Omental fat pad (tissue), 4 donors: ENCODE data around the gene HLF. TPM values are rescaled to one million over a fixed set of nuclear protein-coding genes. Genes with fewer than 3 reads are reported as not detected.

ENCODE experiments used
- ATAC-seq: fragments of 150-250 bp; one replicate; pipeline ENCODE4 v1.9.1; 2016; ENCODE audit warnings: mild to moderate bottlenecking, moderate library complexity; ENCODE audit not compliant: low FRiP score
- DNase-seq: peaks from one replicate; pipeline ENCODE4 v3.0.0-alpha.2; 2019; ENCODE audit warnings: low spot score
- CTCF ChIP-seq, 3 donors: fragments of 450-650 bp; IDR thresholded peaks; one replicate each; pipeline ENCODE4 v1.5.1; 2016 to 2017; ENCODE audit warnings: antibody characterized with exemption in 3 of 3, mild to moderate bottlenecking in 3 of 3, moderate library complexity in 2 of 3
- total RNA-seq, 4 donors: library from RNA; depleted of rRNA; stranded (reverse); fragments of >200 nt; gene quantifications; one replicate each; pipeline ENCODE4 v1.1.0, GENCODE V29; 2016

Gene HLF
- total RNA-seq, 4 donors from 2014 or later: 12.5 to 15.4 (median 14.6) TPM

GRCh38 chr17:55341432-55341831, 76.7 kb downstream of the HLF start:
- no peak for DNase-seq
- ATAC-seq: no peak
- no peak for TF ChIP-seq CTCF (IDR thresholded peaks at IDR 0.05)

GRCh38 chr17:55342800-55343585, 78.2 kb downstream of the HLF start:
- no peak for DNase-seq
- TF ChIP-seq CTCF (IDR thresholded peaks at IDR 0.05): no peak
- ATAC-seq: no peak

GRCh38 chr17:55343900-55344513, 79.2 kb downstream of the HLF start:
- no peak for TF ChIP-seq CTCF (IDR thresholded peaks at IDR 0.05)
- DNase-seq (no peak), ATAC-seq (no peak)

GRCh38 chr17:55344514-55344997, 79.8 kb downstream of the HLF start:
- ATAC-seq (no peak), DNase-seq (no peak)
- TF ChIP-seq CTCF (IDR thresholded peaks at IDR 0.05): no peak

GRCh38 chr17:55345132-55345531, 80.4 kb downstream of the HLF start:
- ATAC-seq: no peak
- DNase-seq: no peak
- TF ChIP-seq CTCF (IDR thresholded peaks at IDR 0.05): no peak

- no peak for ATAC-seq
Observed at GRCh38 chr17:55346658-55347057, 81.9 kb downstream of the HLF start.

More at GRCh38 chr17:55346658-55347057, 81.9 kb downstream of the HLF start:
- no peak for TF ChIP-seq CTCF (IDR thresholded peaks at IDR 0.05)
- no peak for DNase-seq
